GM11168 (cell line): ENCODE data around the gene OR4N5.

Experiments
- in situ Hi-C: fragments of 300-500 bp; cut with MboI; formaldehyde crosslinking; loops from one replicate; pipeline ENCODE4 v1.12.0; 2022; ENCODE audit warnings: low sequenced_read_pairs; ENCODE audit not compliant: unreplicated experiment

The OR4N5 gene

DNA sequence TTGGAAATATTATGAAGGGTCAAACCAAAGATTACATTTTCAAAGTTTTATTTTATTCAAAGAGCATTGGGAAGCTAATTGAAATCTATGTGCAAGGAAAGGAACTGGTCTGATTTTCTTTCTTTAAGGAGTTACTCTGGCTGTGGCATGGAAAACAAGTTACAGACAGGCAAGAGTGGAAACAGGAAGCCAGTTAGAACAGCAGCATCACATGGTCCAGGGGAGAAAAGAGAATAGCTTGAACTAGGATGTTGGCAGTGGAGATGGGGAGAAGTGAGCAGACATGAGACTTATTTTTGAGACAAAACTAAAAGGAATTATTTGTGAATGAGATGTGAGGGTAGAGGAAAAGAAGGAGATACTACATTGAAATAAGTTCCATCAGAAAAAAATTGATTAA is 55.5 kb downstream of the OR4N5 start:
- in situ Hi-C loops, result no loop called here
